ENCODE data around the gene SF1. TPM values are rescaled to one million over a fixed set of nuclear protein-coding genes. Genes with fewer than 3 reads are reported as not detected.
A peak's percentile ranks its signal among the peaks of the same experiment; 100 is the strongest.

Gene SF1
- total and polyA plus RNA-seq, 2 of the 8 experiments (the other 6 are each of a cell fraction or from before 2014, with no cell fraction given): 72.7 to 353 TPM

DNA sequence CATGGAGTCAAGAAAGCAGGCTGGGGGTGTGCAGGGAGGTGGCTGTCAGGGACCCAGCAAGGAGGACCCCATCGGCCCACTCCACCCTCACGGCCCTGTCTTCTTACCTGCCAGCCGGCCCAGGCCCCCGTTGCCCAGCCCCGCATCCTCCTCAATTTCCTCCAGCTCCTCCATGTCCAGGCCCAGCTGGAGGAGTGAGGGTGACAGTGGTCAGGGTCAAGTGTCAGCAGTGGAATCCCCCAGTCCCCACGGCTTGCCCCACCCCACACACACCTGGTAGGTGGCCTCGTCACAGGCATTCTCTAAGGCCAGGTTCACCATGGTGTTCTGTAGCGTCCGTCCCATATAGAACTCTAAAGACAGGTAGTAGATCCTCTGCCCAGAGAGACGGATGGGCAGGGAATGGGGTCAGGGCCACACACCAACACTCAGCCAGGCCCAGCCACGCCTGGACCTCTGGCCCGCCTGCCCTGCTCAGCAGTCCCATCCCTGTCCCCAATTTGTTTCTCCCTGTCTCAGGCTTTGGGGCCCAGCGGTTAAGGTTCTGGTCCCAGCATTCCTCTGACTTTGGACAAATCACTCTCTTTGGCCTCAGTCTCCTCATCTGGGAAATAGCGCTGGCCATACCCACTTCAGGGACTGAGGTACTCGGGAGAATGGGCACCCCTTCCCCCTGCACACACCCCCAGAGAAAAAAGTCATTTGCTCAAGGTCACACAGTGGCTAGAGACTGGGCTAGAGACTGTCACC lies 19.8 kb downstream of the SF1 start:
- Histone ChIP-seq H3K27me3 (replicated peaks in 1 of 4; ENCODE audit: control insufficient read depth in 3 of 4, extremely low read depth in 1 of 4, insufficient read depth in 3 of 4, low read length in 3 of 4) (no peaks in the 10 kb centered on the region), H3K4me2 (ENCODE audit: insufficient read depth in 1 of 2, low read depth in 2 of 2, low read length in 2 of 2) (peak overlapping the region; percentile 32 to 57; a peak in 1 of 4 replicates), H2BK120ac (replicated peaks; ENCODE audit: low read depth, low read length) (no peak overlapping the region), H4K20me1 (replicated peaks in 1 of 2; ENCODE audit: control insufficient read depth in 1 of 2, insufficient read depth in 2 of 2, low read length in 2 of 2) (peaks cover 0 to 1% of the 10 kb centered on the region in 2 experiments), H2BK15ac (ENCODE audit: low read length) (peak overlapping the region; percentile 65), H2BK12ac (ENCODE audit: low read depth, low read length) (peak overlapping the region; percentile 56; the same call in 1 of the 2 replicates), H3K36me3 (ENCODE audit: control insufficient read depth in 2 of 4, insufficient read depth in 4 of 4, low read length in 3 of 4) (no peaks in the 10 kb centered on the region), H3K18ac (ENCODE audit: extremely low read depth, low read length) (peak overlapping the region; percentile 34; the same call in 1 of the 2 replicates), H2AK5ac (ENCODE audit: low read depth, low read length) (peak overlapping the region; percentile 29; the same call in 1 of the 2 replicates), H3K9me3 (ENCODE audit: insufficient read depth in 2 of 2, low read depth in 1 of 2, low read length in 1 of 2) (no peaks in the 10 kb centered on the region), H3K56ac (replicated peaks; ENCODE audit: insufficient read length, low read depth, low read length) (no peak overlapping the region), H3K4me1 (replicated peaks in 1 of 4; ENCODE audit: control insufficient read depth in 3 of 4, insufficient read depth in 4 of 4, low read length in 3 of 4) (peaks cover 12 to 52% (median 37%) of the 10 kb centered on the region in 4 experiments), H4K91ac (replicated peaks; ENCODE audit: insufficient read length, low read length) (peak overlapping the region; percentile 77), H3K14ac (ENCODE audit: insufficient read length) (no peak overlapping the region), H3K27ac (ENCODE audit: low read depth, low read length) (no peak overlapping the region), H3K79me1 (ENCODE audit: low read depth, low read length) (no peaks in the 10 kb centered on the region), H3K9ac (replicated peaks in 1 of 4; ENCODE audit: extremely low read depth in 1 of 4, low read depth in 3 of 4, low read length in 3 of 4) (no peak overlapping the region), H3K4ac (replicated peaks; ENCODE audit: insufficient read length, low read depth, low read length) (no peak overlapping the region), H3K4me3 (ENCODE audit: extremely low read depth in 1 of 4, insufficient read depth in 2 of 4, low read depth in 3 of 4, low read length in 4 of 4) (no peak overlapping the region), H2AFZ (ENCODE audit: low read length) (no peak overlapping the region), H2BK20ac (ENCODE audit: low read length) (0 out of 2 replicates have a peak overlapping the region, but pooled peaks have one; percentile 53), H3K79me2 (ENCODE audit: control insufficient read depth in 1 of 2, insufficient read depth in 2 of 2, low read length in 2 of 2) (no peaks in the 10 kb centered on the region), H3K23me2 (ENCODE audit: low read depth, low read length) (no peaks in the 10 kb centered on the region), H3K23ac (ENCODE audit: insufficient read length) (no peak overlapping the region), H4K8ac (ENCODE audit: extremely low read depth, insufficient read depth, low read length) (peak overlapping the region; percentile 19; the same call in 1 of the 2 replicates), H4K5ac (ENCODE audit: insufficient read length, low read depth, low read length) (no peak overlapping the region), H2BK5ac (ENCODE audit: low read depth, low read length) (peak overlapping the region; percentile 17; the same call in 1 of the 2 replicates)
- FAIRE-seq (no peak), DNase-seq (ENCODE audit: low read depth in 1 of 2, low spot score in 2 of 2) (no peak)
- TF ChIP-seq CEBPB (IDR thresholded peaks at IDR 0.05; ENCODE audit: low read depth, low read length) (no peak), HDAC6 (IDR thresholded peaks at IDR 0.05; ENCODE audit: low read depth, low read length) (no peak), E2F6 (IDR thresholded peaks at IDR 0.05) (no peak), CHD1 (IDR thresholded peaks at IDR 0.05; ENCODE audit: low read depth, low read length) (no peak), GABPA (IDR thresholded peaks at IDR 0.05; ENCODE audit: borderline replicate concordance, insufficient read depth, low read length) (no peak)
- WGBS, 2 experiments (ENCODE audit: extremely low coverage in 1 of 2, insufficient coverage in 1 of 2, insufficient read length in 1 of 2, insufficient replicate concordance in 2 of 2, low coverage in 1 of 2, low lambda C conversion rate in 2 of 2, missing lambda C conversion rate in 1 of 2): 86% methylated on average over 14 of the region's 15 CpGs; no CpG with 5 or more reads in 1 of the 2 experiments
- POLR2A ChIA-PET (ENCODE audit: partially characterized antibody): interaction anchor here (29.2 to 42.9 kb wide), 2 partner anchors 7 to 9 kb away, joined by 1087 read pairs; partner anchors contain the start of genes PYGM, RASGRP2 and SF1
- CTCF ChIA-PET (ENCODE audit: partially characterized antibody): interaction anchor here (0.9 to 23.6 kb wide), 5 partner anchors 13 to 33 kb away, joined by 3 to 376 read pairs (median 3); partner anchors contain the start of genes RASGRP2 and SF1

Measured in H1 (cell line).